ENCODE measurements around the gene GPD1.

GPD1 gene

DNA sequence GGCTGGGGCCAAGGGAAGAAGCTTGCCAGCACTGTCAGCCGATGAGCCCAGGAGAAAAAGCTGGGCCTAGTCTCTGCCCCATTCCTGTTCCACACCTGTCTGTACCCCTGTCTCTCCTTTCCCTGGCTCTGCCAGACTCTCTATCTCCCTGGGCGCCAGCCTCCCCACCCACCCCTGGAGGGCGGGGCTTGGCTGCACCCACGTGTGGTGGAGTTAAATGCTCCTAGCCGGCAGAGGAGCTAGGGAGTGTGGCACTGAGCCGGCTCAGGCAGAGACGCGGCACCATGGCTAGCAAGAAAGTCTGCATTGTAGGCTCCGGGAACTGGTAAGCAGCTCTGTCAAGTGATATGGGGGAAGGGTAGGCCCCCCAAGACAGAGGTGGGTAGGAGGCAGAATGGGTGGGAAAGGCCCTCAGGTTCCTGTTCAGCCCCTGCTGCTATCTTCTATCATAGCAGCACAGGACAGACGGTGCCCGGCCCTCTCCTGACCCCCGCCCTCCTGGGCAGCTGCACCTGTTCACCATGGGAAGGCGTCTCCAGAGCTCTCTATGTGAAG is at the start of gene GPD1:
Gene GPD1 (plus strand): TSS at position 242 of the 555 bp plus-strand sequence. CDS start 43 bp downstream, at position 285.
- peak within 1 kb of the TSS; percentile 11; the same call in 1 of the 2 replicates for H3K27ac ChIP-seq
- peaks cover 38% of the 10 kb centered on the region for H3K36me3 ChIP-seq
- H3K4me1 ChIP-seq = peaks cover 40% of the 10 kb centered on the region
- no peaks in the 10 kb centered on the region for H3K9me3 ChIP-seq
- H4K20me1 ChIP-seq = peaks cover 12% of the 10 kb centered on the region; the same call in 1 of the 2 replicates
- no peak for TF ChIP-seq Cebpa-rat (IDR thresholded peaks at IDR 0.05)
- peak within 1 kb of the TSS; percentile 30 for H3K4me2 ChIP-seq
- H3K9ac ChIP-seq = no peak within 1 kb of the TSS
- H3K4me3 ChIP-seq = no peak within 1 kb of the TSS
- no peaks in the 10 kb centered on the region for H3K27me3 ChIP-seq

DNA sequence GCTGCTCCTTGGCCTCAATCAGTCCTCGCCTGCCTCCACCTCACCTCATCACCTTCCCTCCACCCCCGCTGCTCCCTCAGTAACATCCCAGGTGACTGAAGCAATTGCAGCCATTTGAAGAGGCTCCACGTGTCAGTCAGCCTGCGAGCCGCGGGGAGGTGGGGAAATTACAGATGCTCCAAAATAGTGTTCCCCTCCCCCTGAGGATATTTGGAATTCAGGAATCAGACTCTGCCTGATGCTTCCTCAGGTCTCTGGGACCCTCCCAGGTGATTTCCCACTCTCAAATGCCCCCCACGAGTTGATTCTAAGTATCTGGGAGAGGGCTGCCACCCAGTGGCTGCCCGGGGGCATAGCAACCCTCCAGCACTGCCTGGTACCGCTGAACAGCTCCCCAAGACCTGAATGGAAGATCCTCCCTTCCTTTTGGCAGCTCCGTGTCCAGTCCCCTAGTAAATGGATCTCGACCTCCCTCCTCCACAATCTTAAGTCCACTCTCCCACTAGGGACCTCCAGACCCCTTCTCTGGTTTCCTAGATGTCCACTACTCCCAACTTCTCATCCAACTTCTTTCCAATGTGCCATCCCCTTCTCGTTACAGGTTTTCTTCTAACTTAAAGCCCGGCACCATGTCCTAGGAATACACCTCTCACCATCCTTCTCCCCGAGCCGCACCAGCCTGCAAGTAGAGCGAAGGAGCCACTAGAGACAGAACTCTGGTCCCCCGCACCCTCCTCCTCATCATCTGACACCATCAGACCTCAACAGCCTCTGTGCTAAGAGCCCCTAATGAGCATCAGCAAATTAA is 47.8 kb upstream of the GPD1 start:
- H3K36me3 ChIP-seq = 0 out of 2 replicates have a peak, but pooled peaks cover 6% of the 10 kb centered on the region
- no peak for TF ChIP-seq Cebpa-rat (IDR thresholded peaks at IDR 0.05)
- H3K27me3 ChIP-seq = peaks cover 49% of the 10 kb centered on the region
- H4K20me1 ChIP-seq = peaks cover 8% of the 10 kb centered on the region
- H3K4me2 ChIP-seq = peak overlapping the region; percentile 92
- H3K27ac ChIP-seq = no peak overlapping the region
- no peak overlapping the region for H3K9ac ChIP-seq
- no peaks in the 10 kb centered on the region for H3K9me3 ChIP-seq
- H3K4me3 ChIP-seq = no peak overlapping the region; the same call in 1 of the 2 replicates
- peaks cover 31% of the 10 kb centered on the region for H3K4me1 ChIP-seq

DNA sequence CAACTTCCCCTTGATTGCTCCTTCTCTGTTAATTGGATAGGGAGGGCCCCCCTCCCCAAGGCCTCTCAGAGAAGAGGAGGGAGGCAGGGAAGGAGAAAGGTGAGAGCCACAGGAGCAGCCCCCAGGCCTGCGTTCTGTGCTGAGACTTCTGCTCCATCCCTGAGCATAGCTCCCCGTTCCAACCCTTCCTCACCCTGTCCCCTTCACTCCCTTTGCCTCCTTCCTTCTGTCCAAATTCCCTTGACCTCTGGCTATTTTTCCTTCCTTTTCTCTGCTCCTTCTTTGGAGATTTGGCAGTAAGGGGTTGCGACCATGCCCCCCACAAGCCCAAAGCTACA is 47.2 kb upstream of the GPD1 start:
- TF ChIP-seq Cebpa-rat (IDR thresholded peaks at IDR 0.05) = no peak
- Histone ChIP-seq H3K27ac (no peak overlapping the region), H3K9me3 (no peaks in the 10 kb centered on the region), H3K27me3 (peaks cover 43% of the 10 kb centered on the region), H3K9ac (no peak overlapping the region; the same call in 1 of the 2 replicates), H3K4me3 (peak overlapping the region; percentile 78), H3K4me2 (peak overlapping the region; percentile 92), H3K36me3 (0 out of 2 replicates have a peak, but pooled peaks cover 6% of the 10 kb centered on the region), H3K4me1 (peaks cover 35% of the 10 kb centered on the region), H4K20me1 (peaks cover 8% of the 10 kb centered on the region)

DNA sequence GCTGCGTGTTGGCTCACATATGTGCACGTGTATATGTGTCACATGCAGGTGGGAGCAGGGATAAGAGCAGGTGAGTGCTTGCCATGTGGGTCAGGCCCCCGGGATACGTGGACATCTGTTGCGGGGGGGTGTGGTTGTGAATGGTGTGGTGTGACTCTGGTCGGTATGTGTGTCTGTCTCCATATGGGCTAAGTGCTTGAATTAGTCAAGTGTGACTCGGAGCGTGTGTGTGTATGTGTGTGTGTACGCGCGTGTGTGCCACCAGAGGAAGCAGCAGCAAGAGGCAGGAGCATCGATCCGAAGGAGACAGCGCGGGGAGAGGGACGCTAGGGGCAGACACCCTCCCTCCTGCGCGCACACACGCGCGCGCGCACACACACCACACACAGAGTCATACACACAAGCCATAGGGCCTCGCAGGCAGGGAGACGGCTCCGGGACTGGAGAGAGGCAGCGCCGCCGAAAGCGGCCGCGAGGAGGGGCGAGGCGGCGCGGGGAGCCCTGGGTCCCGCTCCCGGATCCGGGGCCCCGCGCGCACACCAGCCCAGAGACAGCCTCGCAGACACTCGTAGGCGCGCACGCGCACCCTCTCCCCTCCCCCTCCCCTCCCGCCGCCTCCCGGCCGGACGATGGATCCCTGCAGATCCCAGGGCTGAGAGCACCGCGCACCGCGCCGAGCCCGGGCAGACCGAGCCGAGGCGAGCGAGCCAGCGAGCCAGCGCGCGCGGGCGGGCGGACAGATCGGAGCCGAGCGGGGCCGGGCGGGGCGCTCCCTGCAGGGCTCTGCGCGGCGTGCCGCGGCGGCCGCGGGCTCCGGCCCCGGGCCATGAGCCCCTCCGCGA is 46.6 kb upstream of the GPD1 start, which contains the start of gene ASIC1:
Gene ASIC1 (plus strand): TSS at position 597 of the 842 bp plus-strand sequence. CDS start 1,171 bp downstream, outside the sequence.
- peak within 1 kb of the TSS; percentile 78 for H3K4me3 ChIP-seq
- H4K20me1 ChIP-seq = peaks cover 8% of the 10 kb centered on the region; the same call in 1 of the 2 replicates
- no peak for TF ChIP-seq Cebpa-rat (IDR thresholded peaks at IDR 0.05)
- H3K27me3 ChIP-seq = peaks cover 37% of the 10 kb centered on the region
- peak within 1 kb of the TSS; percentile 72 for H3K9ac ChIP-seq
- peak within 1 kb of the TSS; percentile 92 for H3K4me2 ChIP-seq
- peak within 1 kb of the TSS; percentile 51 for H3K27ac ChIP-seq
- H3K4me1 ChIP-seq = peaks cover 39% of the 10 kb centered on the region
- H3K36me3 ChIP-seq = 0 out of 2 replicates have a peak, but pooled peaks cover 6% of the 10 kb centered on the region
- H3K9me3 ChIP-seq = no peaks in the 10 kb centered on the region

DNA sequence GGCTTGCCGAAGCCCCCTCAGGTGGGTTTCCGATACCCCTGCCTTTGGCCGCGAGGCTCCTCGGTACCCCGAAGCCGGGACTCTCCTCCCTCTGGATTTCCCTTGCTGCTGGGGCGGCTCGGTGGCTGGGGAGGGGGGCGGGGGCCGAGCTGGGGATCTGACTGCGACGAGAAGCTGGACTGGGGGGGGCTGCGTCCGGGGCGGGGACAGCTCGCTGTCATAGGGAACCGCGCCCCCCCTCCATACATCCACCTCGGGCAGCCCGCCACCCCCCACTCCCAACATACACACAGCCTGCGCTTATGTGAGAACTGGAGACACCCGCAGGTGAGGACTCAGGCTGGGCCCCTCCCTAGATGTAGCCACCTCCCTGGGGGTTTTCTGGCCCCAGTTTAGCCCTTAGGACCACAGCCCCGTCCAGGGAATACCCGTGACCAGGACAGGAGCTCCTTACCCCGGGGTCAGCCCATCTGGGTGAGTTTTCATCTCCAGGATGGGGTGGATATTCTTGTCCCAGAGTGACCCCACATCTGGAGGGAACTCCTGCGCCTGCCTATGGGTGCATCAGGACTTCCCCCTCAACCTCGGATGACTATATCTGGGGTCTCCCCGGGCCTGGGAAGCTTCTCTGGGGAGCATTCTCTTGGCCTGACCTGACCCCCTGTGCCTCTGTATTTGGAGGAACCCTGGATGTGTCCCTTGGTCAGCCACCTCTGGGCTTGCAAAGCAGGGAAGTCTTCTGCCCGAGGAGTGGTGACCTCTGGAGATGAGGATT is 45.7 kb upstream of the GPD1 start:
- peak overlapping the region; percentile 78 for H3K4me3 ChIP-seq
- H4K20me1 ChIP-seq = peaks cover 8% of the 10 kb centered on the region; the same call in 1 of the 2 replicates
- no peak for TF ChIP-seq Cebpa-rat (IDR thresholded peaks at IDR 0.05)
- peaks cover 48% of the 10 kb centered on the region for H3K4me1 ChIP-seq
- peaks cover 28% of the 10 kb centered on the region for H3K27me3 ChIP-seq
- H3K36me3 ChIP-seq = 0 out of 2 replicates have a peak, but pooled peaks cover 6% of the 10 kb centered on the region
- H3K27ac ChIP-seq = peak overlapping the region; percentile 51
- peak overlapping the region; percentile 72 for H3K9ac ChIP-seq
- no peaks in the 10 kb centered on the region for H3K9me3 ChIP-seq
- H3K4me2 ChIP-seq = peak overlapping the region; percentile 92

DNA sequence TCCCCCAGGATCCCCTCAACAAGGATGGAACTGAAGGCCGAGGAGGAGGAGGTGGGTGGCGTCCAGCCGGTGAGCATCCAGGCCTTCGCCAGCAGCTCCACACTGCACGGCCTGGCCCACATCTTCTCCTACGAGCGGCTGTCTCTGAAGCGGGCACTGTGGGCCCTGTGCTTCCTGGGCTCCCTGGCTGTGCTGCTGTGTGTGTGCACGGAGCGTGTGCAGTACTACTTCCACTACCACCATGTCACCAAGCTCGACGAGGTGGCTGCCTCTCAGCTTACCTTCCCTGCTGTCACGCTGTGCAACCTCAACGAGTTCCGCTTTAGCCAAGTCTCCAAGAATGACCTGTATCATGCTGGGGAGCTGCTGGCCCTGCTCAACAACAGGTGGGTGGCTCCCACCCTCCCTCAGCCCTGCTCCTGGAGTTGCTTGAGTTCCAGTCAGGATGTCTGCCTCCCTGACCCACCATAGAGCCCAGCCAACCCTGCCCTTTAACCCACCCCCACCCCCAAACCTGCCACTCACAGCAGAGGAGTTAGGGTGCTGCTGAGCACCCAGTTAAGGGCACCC is 45.0 kb upstream of the GPD1 start:
- peak overlapping the region; percentile 92; the same call in 1 of the 2 replicates for H3K4me2 ChIP-seq
- no peak overlapping the region for H3K4me3 ChIP-seq
- H3K36me3 ChIP-seq = 0 out of 2 replicates have a peak, but pooled peaks cover 6% of the 10 kb centered on the region
- peaks cover 52% of the 10 kb centered on the region for H3K4me1 ChIP-seq
- peaks cover 28% of the 10 kb centered on the region for H3K27me3 ChIP-seq
- no peak overlapping the region for H3K27ac ChIP-seq
- no peak overlapping the region for H3K9ac ChIP-seq
- peaks cover 8% of the 10 kb centered on the region; the same call in 1 of the 2 replicates for H4K20me1 ChIP-seq
- TF ChIP-seq Cebpa-rat (IDR thresholded peaks at IDR 0.05) = no peak
- no peaks in the 10 kb centered on the region for H3K9me3 ChIP-seq

DNA sequence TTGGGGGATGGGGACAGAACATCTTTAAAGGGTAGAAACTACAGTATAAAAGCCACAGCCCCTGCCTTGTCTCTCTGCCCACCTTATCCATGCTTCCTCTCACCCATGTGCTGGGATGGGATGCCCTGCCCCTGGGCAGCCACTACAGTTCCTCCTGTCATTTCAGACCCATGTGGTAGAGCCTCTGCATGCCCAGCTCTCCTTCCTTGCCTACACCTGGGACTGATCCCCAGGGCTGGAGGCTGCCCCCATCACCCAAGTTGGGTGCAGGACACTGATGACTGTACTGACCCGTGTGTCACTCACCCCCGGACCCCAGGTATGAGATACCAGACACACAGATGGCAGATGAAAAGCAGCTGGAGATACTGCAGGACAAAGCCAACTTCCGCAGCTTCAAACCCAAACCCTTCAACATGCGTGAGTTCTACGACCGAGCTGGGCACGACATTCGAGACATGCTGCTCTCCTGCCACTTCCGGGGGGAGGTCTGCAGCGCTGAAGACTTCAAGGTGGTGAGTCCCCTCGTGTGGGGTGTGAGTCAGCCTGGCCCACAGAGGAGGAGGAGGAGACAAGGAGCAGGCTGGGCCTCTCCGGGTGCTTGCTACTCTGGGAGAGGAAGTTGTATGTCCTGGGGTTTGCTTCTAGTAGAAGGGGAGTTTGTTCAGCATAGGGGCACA is 44.2 kb upstream of the GPD1 start:
- Histone ChIP-seq H3K4me3 (no peak overlapping the region), H3K9ac (no peak overlapping the region), H3K4me2 (no peak overlapping the region), H3K36me3 (0 out of 2 replicates have a peak, but pooled peaks cover 6% of the 10 kb centered on the region), H3K4me1 (peaks cover 52% of the 10 kb centered on the region), H3K27ac (no peak overlapping the region), H3K9me3 (no peaks in the 10 kb centered on the region), H3K27me3 (peaks cover 28% of the 10 kb centered on the region), H4K20me1 (peaks cover 8% of the 10 kb centered on the region; the same call in 1 of the 2 replicates)
- no peak for TF ChIP-seq Cebpa-rat (IDR thresholded peaks at IDR 0.05)

DNA sequence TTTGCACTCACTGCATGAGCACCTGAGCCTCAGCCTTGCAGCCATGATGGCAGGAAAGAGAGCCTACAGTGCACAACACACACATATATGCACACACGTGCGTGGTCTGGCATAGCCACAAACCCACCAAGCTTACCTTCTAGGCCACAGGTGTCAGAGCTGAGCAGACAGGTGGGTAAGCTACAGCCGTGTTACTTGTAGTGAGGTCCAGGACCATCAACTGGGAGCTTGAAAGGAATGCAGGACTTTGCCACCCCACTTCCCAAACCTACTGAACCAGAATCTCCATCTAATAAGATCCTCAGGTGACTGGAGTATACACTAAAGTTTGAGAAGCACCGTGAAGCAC is 43.7 kb upstream of the GPD1 start:
- Histone ChIP-seq H3K4me3 (no peak overlapping the region), H3K36me3 (0 out of 2 replicates have a peak, but pooled peaks cover 6% of the 10 kb centered on the region), H3K27ac (no peak overlapping the region), H3K4me2 (no peak overlapping the region), H3K9me3 (no peaks in the 10 kb centered on the region), H3K9ac (no peak overlapping the region), H4K20me1 (peaks cover 8% of the 10 kb centered on the region; the same call in 1 of the 2 replicates), H3K27me3 (peaks cover 28% of the 10 kb centered on the region), H3K4me1 (peaks cover 52% of the 10 kb centered on the region)
- TF ChIP-seq Cebpa-rat (IDR thresholded peaks at IDR 0.05) = no peak
